Tibial artery (tissue), 4 donors: ENCODE measurements around the gene GUK1.

Experiments
- DNase-seq, 2 donors: peaks; one replicate each; pipeline ENCODE4 v3.0.0-alpha.2; 2019
- H3K27ac ChIP-seq, 2 donors: fragments of 200-600 bp; sonication (generic) in 1 of 2; 1 replicate in 1 of 2; 2 replicates in 1 of 2; pipeline ENCODE4 v1.5.1; 2018 to 2019; ENCODE audit warnings: mild to moderate bottlenecking in 1 of 2
- H3K27me3 ChIP-seq, 2 donors: fragments of 200-600 bp; sonication (generic) in 1 of 2; one replicate each; pipeline versions ENCODE4 v1.5.1 to v1.6.0; 2016 to 2019
- H3K36me3 ChIP-seq, 3 donors: fragments of 200-600 bp; sonication (generic) in 2 of 3; one replicate each; pipeline ENCODE4 v1.5.1; 2016 to 2019; ENCODE audit warnings: mild to moderate bottlenecking in 2 of 3
- H3K4me1 ChIP-seq, 4 donors: fragments of 200-600 bp; sonication (generic) in 2 of 4; 1 replicate in 3 of 4; 2 replicates in 1 of 4; pipeline ENCODE4 v1.5.1; 2016 to 2019
- H3K4me3 ChIP-seq, 2 donors: fragments of 200-600 bp; sonication (generic) in 1 of 2; 1 replicate in 1 of 2; 2 replicates in 1 of 2; pipeline ENCODE4 v1.5.1; 2018 to 2019; ENCODE audit warnings: mild to moderate bottlenecking in 2 of 2
- H3K9me3 ChIP-seq, 3 donors: fragments of 200-600 bp; sonication (generic) in 1 of 3; one replicate each; pipeline ENCODE4 v1.5.1; 2016 to 2019
- intact Hi-C: fragments of 100-400 bp; cut with DNase I; formaldehyde crosslinking; loops from one replicate; pipeline ENCODE4 v1.15.0; 2023; ENCODE audit warnings: low total_unique reads
- TF ChIP-seq, protein P1 (sequence below), 2 experiments: fragments of 200-600 bp in 1 of 2; fragments of 450-650 bp in 1 of 2; IDR thresholded peaks; one replicate each; pipeline ENCODE4 v1.5.1; 2017 to 2019; ENCODE audit warnings: antibody characterized with exemption in 2 of 2, mild to moderate bottlenecking in 1 of 2, moderate library complexity in 1 of 2

Gene GUK1

DNA sequence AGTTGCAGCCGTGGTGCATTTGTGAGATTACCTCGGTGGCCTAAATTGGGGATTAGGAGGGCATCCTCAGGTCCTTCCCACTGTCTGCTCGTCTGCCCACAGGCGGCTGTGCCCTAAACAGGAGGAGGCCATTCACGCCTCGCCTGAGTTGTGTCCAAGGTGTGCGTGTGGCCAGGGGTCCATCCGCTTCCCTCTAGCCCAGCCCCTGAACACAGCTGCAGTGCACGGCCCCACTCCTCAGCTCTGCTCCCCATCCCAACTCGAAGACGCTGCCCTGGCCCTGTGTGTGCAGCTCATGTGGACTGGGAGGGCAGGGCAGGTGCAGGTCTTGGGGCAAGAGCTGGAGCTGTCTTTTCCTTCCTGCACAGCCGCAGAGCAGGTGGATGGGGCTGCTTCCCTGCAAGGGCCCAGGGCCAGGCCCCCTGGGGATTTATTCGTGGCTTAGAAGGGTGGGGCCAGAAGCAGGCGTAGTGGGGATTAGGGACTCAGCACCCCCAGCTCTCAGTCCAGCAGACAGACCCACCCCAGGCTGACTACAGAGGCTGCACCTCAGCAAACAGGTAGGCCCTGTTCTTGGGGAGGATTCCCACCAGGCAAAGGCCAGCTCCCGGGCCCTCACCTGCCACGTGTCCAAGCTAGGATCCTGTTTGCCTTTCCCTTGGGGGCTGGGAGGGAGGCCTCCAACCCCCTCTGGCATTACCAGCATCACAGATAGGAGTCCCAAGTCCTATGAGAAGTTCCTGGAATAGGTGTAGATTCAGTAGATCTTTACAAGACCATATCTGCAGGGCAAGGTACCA is 4.3 kb downstream of the GUK1 start:
- TF ChIP-seq, protein P1, sequence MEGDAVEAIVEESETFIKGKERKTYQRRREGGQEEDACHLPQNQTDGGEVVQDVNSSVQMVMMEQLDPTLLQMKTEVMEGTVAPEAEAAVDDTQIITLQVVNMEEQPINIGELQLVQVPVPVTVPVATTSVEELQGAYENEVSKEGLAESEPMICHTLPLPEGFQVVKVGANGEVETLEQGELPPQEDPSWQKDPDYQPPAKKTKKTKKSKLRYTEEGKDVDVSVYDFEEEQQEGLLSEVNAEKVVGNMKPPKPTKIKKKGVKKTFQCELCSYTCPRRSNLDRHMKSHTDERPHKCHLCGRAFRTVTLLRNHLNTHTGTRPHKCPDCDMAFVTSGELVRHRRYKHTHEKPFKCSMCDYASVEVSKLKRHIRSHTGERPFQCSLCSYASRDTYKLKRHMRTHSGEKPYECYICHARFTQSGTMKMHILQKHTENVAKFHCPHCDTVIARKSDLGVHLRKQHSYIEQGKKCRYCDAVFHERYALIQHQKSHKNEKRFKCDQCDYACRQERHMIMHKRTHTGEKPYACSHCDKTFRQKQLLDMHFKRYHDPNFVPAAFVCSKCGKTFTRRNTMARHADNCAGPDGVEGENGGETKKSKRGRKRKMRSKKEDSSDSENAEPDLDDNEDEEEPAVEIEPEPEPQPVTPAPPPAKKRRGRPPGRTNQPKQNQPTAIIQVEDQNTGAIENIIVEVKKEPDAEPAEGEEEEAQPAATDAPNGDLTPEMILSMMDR (IDR thresholded peaks at IDR 0.05): no peak
- intact Hi-C loops: no loop called here
- no peak for DNase-seq
- Histone ChIP-seq H3K36me3 (peaks cover 22 to 42% (median 37%) of the 10 kb centered on the region in 3 donors), H3K4me3 (no peak overlapping the region), H3K27me3 (no peaks in the 10 kb centered on the region), H3K4me1 (peaks cover 0 to 59% (median 44%) of the 10 kb centered on the region in 4 donors), H3K9me3 (no peaks in the 10 kb centered on the region), H3K27ac (no peak overlapping the region)

DNA sequence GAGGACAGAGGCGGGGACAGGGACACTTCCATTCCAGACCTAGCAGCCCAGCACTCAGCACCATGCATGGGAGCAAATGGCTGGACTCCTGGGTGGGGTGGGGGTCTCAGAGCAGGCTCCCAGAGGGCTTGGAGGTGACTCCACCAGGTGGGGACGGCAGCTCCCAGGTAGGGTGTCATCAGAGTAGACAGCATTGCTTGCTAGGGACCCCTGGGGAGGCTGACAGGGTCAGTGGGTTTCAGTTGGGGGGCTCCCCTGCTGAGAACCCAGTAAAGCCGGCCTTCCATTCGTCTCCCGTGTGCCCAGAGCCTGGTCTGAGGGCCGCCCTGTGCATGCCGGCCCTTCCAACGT is 4.9 kb downstream of the GUK1 start:
- peaks cover 22 to 47% (median 37%) of the 10 kb centered on the region in 3 donors for H3K36me3 ChIP-seq
- H3K4me3 ChIP-seq: no peak overlapping the region
- TF ChIP-seq, protein P1 (IDR thresholded peaks at IDR 0.05): no peak
- H3K4me1 ChIP-seq: peaks cover 0 to 65% (median 50%) of the 10 kb centered on the region in 4 donors
- H3K9me3 ChIP-seq: no peaks in the 10 kb centered on the region
- H3K27ac ChIP-seq: no peak overlapping the region
- intact Hi-C loops: no loop called here
- DNase-seq: no peak
- H3K27me3 ChIP-seq: no peaks in the 10 kb centered on the region

DNA sequence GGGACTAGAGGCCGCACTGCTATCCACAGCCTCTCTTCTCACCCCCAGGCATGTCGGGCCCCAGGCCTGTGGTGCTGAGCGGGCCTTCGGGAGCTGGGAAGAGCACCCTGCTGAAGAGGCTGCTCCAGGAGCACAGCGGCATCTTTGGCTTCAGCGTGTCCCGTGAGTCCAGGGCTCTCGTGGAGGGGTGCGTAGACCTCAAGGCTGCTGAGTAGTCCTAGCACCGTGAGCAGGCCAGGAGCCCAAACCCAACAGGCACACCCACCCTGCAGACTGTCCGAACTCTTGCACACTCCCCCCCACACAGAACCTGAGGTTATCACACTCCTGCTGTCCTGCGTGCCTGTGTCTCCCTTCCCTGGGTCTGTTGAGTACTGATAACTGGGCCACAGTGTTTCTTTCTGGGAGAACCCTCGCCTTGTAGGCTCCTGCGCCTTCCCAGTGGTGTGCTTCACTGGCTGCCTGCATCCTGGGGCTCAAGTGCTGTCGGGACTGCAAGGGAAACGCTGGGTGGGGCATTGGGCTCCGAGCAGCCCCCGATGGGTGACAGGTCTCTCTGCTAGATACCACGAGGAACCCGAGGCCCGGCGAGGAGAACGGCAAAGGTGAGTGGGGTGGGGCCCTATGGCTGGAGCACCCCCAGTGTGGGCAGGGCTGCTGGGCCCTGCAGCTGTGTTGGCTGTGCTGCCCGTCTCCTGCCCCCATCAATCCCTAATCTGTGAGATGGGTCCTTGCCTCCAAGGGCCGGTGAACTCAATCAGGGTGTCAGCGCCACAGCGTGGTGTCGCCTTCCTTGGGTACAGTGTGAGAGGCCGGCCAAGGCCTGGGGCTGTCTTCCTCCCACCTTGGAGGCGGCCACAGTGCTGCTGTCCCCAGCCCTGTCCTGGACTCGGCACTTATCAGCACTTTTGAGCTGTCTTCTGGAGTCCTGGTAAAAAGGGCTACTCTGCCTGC is 5.7 kb downstream of the GUK1 start:
- Histone ChIP-seq H3K4me3 (no peak overlapping the region), H3K27ac (no peak overlapping the region), H3K4me1 (peaks cover 0 to 70% (median 54%) of the 10 kb centered on the region in 4 donors), H3K36me3 (peaks cover 22 to 49% (median 37%) of the 10 kb centered on the region in 3 donors), H3K9me3 (no peaks in the 10 kb centered on the region), H3K27me3 (no peaks in the 10 kb centered on the region)
- intact Hi-C loops: no loop called here
- no peak for DNase-seq
- TF ChIP-seq, protein P1 (IDR thresholded peaks at IDR 0.05): no peak

DNA sequence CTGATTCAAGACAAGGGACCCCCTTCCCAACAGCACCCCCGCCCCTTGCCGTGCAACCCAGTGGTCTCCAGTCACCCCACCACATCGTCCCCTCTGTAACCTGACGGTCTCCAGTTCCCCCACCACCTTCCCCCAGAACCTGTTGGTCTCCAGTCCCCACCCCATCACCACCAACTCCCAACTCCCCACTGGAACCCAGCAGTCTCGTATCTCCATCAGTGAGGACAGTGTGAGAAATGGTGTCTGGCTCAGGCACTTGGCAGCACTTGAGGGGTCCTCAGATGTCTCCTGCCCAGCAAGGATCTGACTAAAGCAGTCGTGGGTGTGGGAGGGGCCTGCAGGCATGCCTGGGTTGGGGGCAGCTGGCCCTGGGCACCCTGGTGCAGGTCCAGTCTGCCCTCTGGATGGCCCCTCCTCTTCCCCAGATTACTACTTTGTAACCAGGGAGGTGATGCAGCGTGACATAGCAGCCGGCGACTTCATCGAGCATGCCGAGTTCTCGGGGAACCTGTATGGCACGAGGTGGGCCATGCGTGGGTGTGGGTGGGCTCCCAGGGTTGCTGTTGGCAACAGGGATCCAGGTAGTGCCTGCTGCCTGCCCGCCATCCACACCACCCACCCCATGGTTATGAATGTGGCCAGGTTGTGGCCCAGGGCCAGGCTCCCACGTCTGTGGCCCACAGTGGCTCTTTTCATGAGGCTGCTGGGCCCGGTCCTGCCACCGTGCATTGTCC is 6.5 kb downstream of the GUK1 start:
- TF ChIP-seq, protein P1 (IDR thresholded peaks at IDR 0.05): no peak
- peaks cover 22 to 49% (median 37%) of the 10 kb centered on the region in 3 donors for H3K36me3 ChIP-seq
- peaks cover 0 to 70% (median 46%) of the 10 kb centered on the region in 4 donors for H3K4me1 ChIP-seq
- no peaks in the 10 kb centered on the region for H3K9me3 ChIP-seq
- no peak for DNase-seq
- intact Hi-C loops: no loop called here
- H3K4me3 ChIP-seq: no peak overlapping the region
- no peak overlapping the region for H3K27ac ChIP-seq
- no peaks in the 10 kb centered on the region for H3K27me3 ChIP-seq

DNA sequence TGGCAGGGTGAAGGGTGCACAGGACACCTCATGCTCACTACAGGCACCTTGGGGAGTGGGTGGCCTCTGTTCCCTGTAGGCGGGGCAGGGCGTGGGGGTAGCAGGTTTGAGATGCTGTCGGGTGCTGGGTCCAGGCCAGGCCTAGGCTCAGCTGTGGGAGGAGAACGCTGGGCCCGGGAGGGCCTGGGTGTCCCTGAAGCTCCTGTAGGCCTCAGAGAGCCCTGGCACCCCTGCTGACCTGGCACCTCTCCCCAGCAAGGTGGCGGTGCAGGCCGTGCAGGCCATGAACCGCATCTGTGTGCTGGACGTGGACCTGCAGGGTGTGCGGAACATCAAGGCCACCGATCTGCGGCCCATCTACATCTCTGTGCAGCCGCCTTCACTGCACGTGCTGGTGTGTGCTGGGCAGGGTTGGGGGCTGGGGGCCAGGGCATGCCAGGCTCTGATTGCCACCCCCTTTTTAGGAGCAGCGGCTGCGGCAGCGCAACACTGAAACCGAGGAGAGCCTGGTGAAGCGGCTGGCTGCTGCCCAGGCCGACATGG is 7.1 kb downstream of the GUK1 start:
- TF ChIP-seq, protein P1 (IDR thresholded peaks at IDR 0.05): no peak
- intact Hi-C loops: no loop called here
- no peak overlapping the region for H3K4me3 ChIP-seq
- peaks cover 0 to 63% (median 39%) of the 10 kb centered on the region in 4 donors for H3K4me1 ChIP-seq
- H3K36me3 ChIP-seq: peaks cover 22 to 49% (median 37%) of the 10 kb centered on the region in 3 donors
- peak in 1 of 2 donors; percentile 64 for DNase-seq
- no peaks in the 10 kb centered on the region for H3K9me3 ChIP-seq
- H3K27me3 ChIP-seq: no peaks in the 10 kb centered on the region
- no peak overlapping the region for H3K27ac ChIP-seq
